ENCODE results near the gene POC5.
A peak's percentile ranks its signal among the peaks of the same experiment; 100 is the strongest.

Gene POC5

GRCh38 chr5:75659791-75660450, 57.3 kb downstream of the POC5 start:
- DNase-seq: peak; percentile 41 to 80 (median 54)

- DNase-seq: peak in 2 of 3 donors; percentile 33 to 43
Measured at GRCh38 chr5:75656311-75657003, 60.8 kb downstream of the POC5 start.

- DNase-seq: no peak
Measured at GRCh38 chr5:75654693-75655295, 62.4 kb downstream of the POC5 start.

GRCh38 chr5:75653521-75653920, 63.7 kb downstream of the POC5 start:
- no peak for DNase-seq

GRCh38 chr5:75651575-75652238, 65.5 kb downstream of the POC5 start:
- no peak for DNase-seq

GRCh38 chr5:75648712-75649111, 68.5 kb downstream of the POC5 start:
- no peak for DNase-seq

- DNase-seq: no peak
Measured at GRCh38 chr5:75640826-75641225, 76.4 kb downstream of the POC5 start.

GRCh38 chr5:75640395-75640794, 76.8 kb downstream of the POC5 start:
- DNase-seq: no peak

GRCh38 chr5:75639535-75640311, 77.5 kb downstream of the POC5 start:
- DNase-seq: no peak

GRCh38 chr5:75637949-75638348, 79.3 kb downstream of the POC5 start:
- no peak for DNase-seq

- DNase-seq: no peak
Measured at GRCh38 chr5:75632321-75632720, 84.9 kb downstream of the POC5 start.

GRCh38 chr5:75630875-75631274, 86.4 kb downstream of the POC5 start:
- no peak for DNase-seq

GRCh38 chr5:75627801-75628200, 89.4 kb downstream of the POC5 start:
- no peak for DNase-seq

- DNase-seq: no peak
Measured at GRCh38 chr5:75626959-75627358, 90.3 kb downstream of the POC5 start.

All from suppressor macrophage treated with lipopolysaccharide for 1 hour (primary cell).